IPS-NIHi7 (cell line): ENCODE data around the gene SERPINA3.
A peak's percentile ranks its signal among the peaks of the same experiment; 100 is the strongest.
"Not testable (repeated sequence)": the region's sequence is repeated elsewhere in the genome, so short reads cannot be mapped to it uniquely, and the experiment has no call there.

ENCODE experiments used
- DNase-seq: peaks from one replicate; pipeline ENCODE4 v3.0.0; 2012; ENCODE audit warnings: mixed read lengths; ENCODE audit errors: extremely low spot score

Gene SERPINA3

GRCh38 chr14:94632305-94632590 is 20.1 kb downstream of the SERPINA3 start:
- DNase-seq = no peak

- DNase-seq = no peak
Measured at GRCh38 chr14:94633121-94633520, 20.9 kb downstream of the SERPINA3 start.

- DNase-seq = no peak
Measured at GRCh38 chr14:94635154-94635553, 23.0 kb downstream of the SERPINA3 start.

GRCh38 chr14:94636744-94637412 is 24.7 kb downstream of the SERPINA3 start:
- DNase-seq = peak; percentile 41

- DNase-seq = not testable (repeated sequence)
Measured at GRCh38 chr14:94637814-94638213, 25.6 kb downstream of the SERPINA3 start.

- DNase-seq = no peak
Measured at GRCh38 chr14:94638339-94638738, 26.1 kb downstream of the SERPINA3 start.

GRCh38 chr14:94638961-94639817 is 27.0 kb downstream of the SERPINA3 start:
- no peak for DNase-seq

- DNase-seq = peak; percentile 55
Measured at GRCh38 chr14:94640721-94641631, 28.8 kb downstream of the SERPINA3 start.

GRCh38 chr14:94641632-94641955 is 29.4 kb downstream of the SERPINA3 start:
- DNase-seq = no peak

GRCh38 chr14:94643316-94644101 is 31.3 kb downstream of the SERPINA3 start:
- no peak for DNase-seq

GRCh38 chr14:94644102-94644535 is 31.9 kb downstream of the SERPINA3 start:
- no peak for DNase-seq

GRCh38 chr14:94646066-94646465 is 33.9 kb downstream of the SERPINA3 start:
- no peak for DNase-seq

- DNase-seq = no peak
Measured at GRCh38 chr14:94646481-94646880, 34.3 kb downstream of the SERPINA3 start.

- no peak for DNase-seq
Measured at GRCh38 chr14:94648801-94649200, 36.6 kb downstream of the SERPINA3 start.

GRCh38 chr14:94649543-94650443 is 37.6 kb downstream of the SERPINA3 start:
- DNase-seq = no peak

GRCh38 chr14:94650444-94650775 is 38.2 kb downstream of the SERPINA3 start:
- DNase-seq = no peak

- DNase-seq = no peak
Measured at GRCh38 chr14:94650806-94651805, 38.9 kb downstream of the SERPINA3 start.

GRCh38 chr14:94653321-94653720 is 41.1 kb downstream of the SERPINA3 start:
- no peak for DNase-seq
